ENCODE measurements around the gene FYN.

FYN gene

GRCh38 chr6:111676383-111676782 lies 196.9 kb downstream of the FYN start:
- Histone ChIP-seq H3K4me3 (ENCODE audit: low read length) (no peak overlapping the region), H3K4me1 (ENCODE audit: control insufficient read depth, insufficient read depth, low read length) (peaks cover 18% of the 10 kb centered on the region), H3K9ac (ENCODE audit: low read length) (no peak overlapping the region), H3K36me3 (ENCODE audit: control insufficient read depth, insufficient read depth, low read length) (no peaks in the 10 kb centered on the region), H3K9me3 (ENCODE audit: control insufficient read depth, low read length) (no peaks in the 10 kb centered on the region), H3K27me3 (ENCODE audit: control insufficient read depth, insufficient read depth, low read length) (no peaks in the 10 kb centered on the region)

- Histone ChIP-seq H3K9me3 (ENCODE audit: control insufficient read depth, low read length) (no peaks in the 10 kb centered on the region), H3K27me3 (ENCODE audit: control insufficient read depth, insufficient read depth, low read length) (no peaks in the 10 kb centered on the region), H3K4me1 (ENCODE audit: control insufficient read depth, insufficient read depth, low read length) (peaks cover 18% of the 10 kb centered on the region), H3K36me3 (ENCODE audit: control insufficient read depth, insufficient read depth, low read length) (no peaks in the 10 kb centered on the region), H3K9ac (ENCODE audit: low read length) (no peak overlapping the region), H3K4me3 (ENCODE audit: low read length) (no peak overlapping the region)
These were observed 198.4 kb downstream of the FYN start for GRCh38 chr6:111674883-111675282.

- no peaks in the 10 kb centered on the region for H3K36me3 ChIP-seq (ENCODE audit: control insufficient read depth, insufficient read depth, low read length)
- H3K27me3 ChIP-seq (ENCODE audit: control insufficient read depth, insufficient read depth, low read length): no peaks in the 10 kb centered on the region
- H3K4me3 ChIP-seq (ENCODE audit: low read length): no peak overlapping the region
- no peak overlapping the region for H3K9ac ChIP-seq (ENCODE audit: low read length)
- H3K4me1 ChIP-seq (ENCODE audit: control insufficient read depth, insufficient read depth, low read length): peaks cover 18% of the 10 kb centered on the region
- H3K9me3 ChIP-seq (ENCODE audit: control insufficient read depth, low read length): no peaks in the 10 kb centered on the region
These were observed 198.8 kb downstream of the FYN start for GRCh38 chr6:111674413-111674812.

GRCh38 chr6:111673937-111674336 lies 199.3 kb downstream of the FYN start:
- Histone ChIP-seq H3K9me3 (ENCODE audit: control insufficient read depth, low read length) (no peaks in the 10 kb centered on the region), H3K4me1 (ENCODE audit: control insufficient read depth, insufficient read depth, low read length) (peaks cover 15% of the 10 kb centered on the region), H3K4me3 (ENCODE audit: low read length) (no peak overlapping the region), H3K36me3 (ENCODE audit: control insufficient read depth, insufficient read depth, low read length) (no peaks in the 10 kb centered on the region), H3K9ac (ENCODE audit: low read length) (no peak overlapping the region), H3K27me3 (ENCODE audit: control insufficient read depth, insufficient read depth, low read length) (no peaks in the 10 kb centered on the region)

GRCh38 chr6:111673532-111673931 lies 199.7 kb downstream of the FYN start:
- H3K9me3 ChIP-seq (ENCODE audit: control insufficient read depth, low read length): no peaks in the 10 kb centered on the region
- H3K4me1 ChIP-seq (ENCODE audit: control insufficient read depth, insufficient read depth, low read length): peaks cover 11% of the 10 kb centered on the region
- H3K9ac ChIP-seq (ENCODE audit: low read length): no peak overlapping the region
- H3K27me3 ChIP-seq (ENCODE audit: control insufficient read depth, insufficient read depth, low read length): no peaks in the 10 kb centered on the region
- no peaks in the 10 kb centered on the region for H3K36me3 ChIP-seq (ENCODE audit: control insufficient read depth, insufficient read depth, low read length)
- H3K4me3 ChIP-seq (ENCODE audit: low read length): no peak overlapping the region

GRCh38 chr6:111672761-111673450 lies 200.3 kb downstream of the FYN start:
- Histone ChIP-seq H3K9me3 (ENCODE audit: control insufficient read depth, low read length) (no peaks in the 10 kb centered on the region), H3K4me3 (ENCODE audit: low read length) (no peak overlapping the region), H3K4me1 (ENCODE audit: control insufficient read depth, insufficient read depth, low read length) (peaks cover 11% of the 10 kb centered on the region), H3K9ac (ENCODE audit: low read length) (no peak overlapping the region), H3K36me3 (ENCODE audit: control insufficient read depth, insufficient read depth, low read length) (no peaks in the 10 kb centered on the region), H3K27me3 (ENCODE audit: control insufficient read depth, insufficient read depth, low read length) (no peaks in the 10 kb centered on the region)

- H3K4me1 ChIP-seq (ENCODE audit: control insufficient read depth, insufficient read depth, low read length): no peaks in the 10 kb centered on the region
- H3K36me3 ChIP-seq (ENCODE audit: control insufficient read depth, insufficient read depth, low read length): no peaks in the 10 kb centered on the region
These were observed 203.9 kb downstream of the FYN start for GRCh38 chr6:111669326-111669725.

GRCh38 chr6:111668410-111668809 lies 204.8 kb downstream of the FYN start:
- Histone ChIP-seq H3K9ac (ENCODE audit: low read length) (no peak overlapping the region), H3K27me3 (ENCODE audit: control insufficient read depth, insufficient read depth, low read length) (no peaks in the 10 kb centered on the region), H3K4me1 (ENCODE audit: control insufficient read depth, insufficient read depth, low read length) (peaks cover 2% of the 10 kb centered on the region), H3K9me3 (ENCODE audit: control insufficient read depth, low read length) (no peaks in the 10 kb centered on the region), H3K4me3 (ENCODE audit: low read length) (no peak overlapping the region), H3K36me3 (ENCODE audit: control insufficient read depth, insufficient read depth, low read length) (no peaks in the 10 kb centered on the region)

More at GRCh38 chr6:111669326-111669725, 203.9 kb downstream of the FYN start:
- Histone ChIP-seq H3K4me3 (ENCODE audit: low read length) (no peak overlapping the region), H3K27me3 (ENCODE audit: control insufficient read depth, insufficient read depth, low read length) (no peaks in the 10 kb centered on the region), H3K9ac (ENCODE audit: low read length) (no peak overlapping the region), H3K9me3 (ENCODE audit: control insufficient read depth, low read length) (no peaks in the 10 kb centered on the region)

- H3K4me1 ChIP-seq (ENCODE audit: control insufficient read depth, insufficient read depth, low read length): peaks cover 5% of the 10 kb centered on the region
- no peaks in the 10 kb centered on the region for H3K27me3 ChIP-seq (ENCODE audit: control insufficient read depth, insufficient read depth, low read length)
- H3K9ac ChIP-seq (ENCODE audit: low read length): no peak overlapping the region
- no peaks in the 10 kb centered on the region for H3K36me3 ChIP-seq (ENCODE audit: control insufficient read depth, insufficient read depth, low read length)
- no peaks in the 10 kb centered on the region for H3K9me3 ChIP-seq (ENCODE audit: control insufficient read depth, low read length)
- no peak overlapping the region for H3K4me3 ChIP-seq (ENCODE audit: low read length)
These were observed 205.3 kb downstream of the FYN start for GRCh38 chr6:111667931-111668330.

GRCh38 chr6:111666847-111667246 lies 206.4 kb downstream of the FYN start:
- Histone ChIP-seq H3K4me1 (ENCODE audit: control insufficient read depth, insufficient read depth, low read length) (peaks cover 5% of the 10 kb centered on the region), H3K4me3 (ENCODE audit: low read length) (no peak overlapping the region), H3K9me3 (ENCODE audit: control insufficient read depth, low read length) (no peaks in the 10 kb centered on the region), H3K9ac (ENCODE audit: low read length) (no peak overlapping the region), H3K36me3 (ENCODE audit: control insufficient read depth, insufficient read depth, low read length) (no peaks in the 10 kb centered on the region), H3K27me3 (ENCODE audit: control insufficient read depth, insufficient read depth, low read length) (no peaks in the 10 kb centered on the region)

GRCh38 chr6:111664565-111665030 lies 208.7 kb downstream of the FYN start:
- Histone ChIP-seq H3K4me1 (ENCODE audit: control insufficient read depth, insufficient read depth, low read length) (peaks cover 5% of the 10 kb centered on the region), H3K4me3 (ENCODE audit: low read length) (no peak overlapping the region), H3K27me3 (ENCODE audit: control insufficient read depth, insufficient read depth, low read length) (no peaks in the 10 kb centered on the region), H3K9ac (ENCODE audit: low read length) (no peak overlapping the region), H3K9me3 (ENCODE audit: control insufficient read depth, low read length) (no peaks in the 10 kb centered on the region), H3K36me3 (ENCODE audit: control insufficient read depth, insufficient read depth, low read length) (no peaks in the 10 kb centered on the region)

GRCh38 chr6:111663692-111664564 lies 209.3 kb downstream of the FYN start:
- Histone ChIP-seq H3K4me1 (ENCODE audit: control insufficient read depth, insufficient read depth, low read length) (peaks cover 5% of the 10 kb centered on the region), H3K36me3 (ENCODE audit: control insufficient read depth, insufficient read depth, low read length) (no peaks in the 10 kb centered on the region), H3K27me3 (ENCODE audit: control insufficient read depth, insufficient read depth, low read length) (no peaks in the 10 kb centered on the region), H3K4me3 (ENCODE audit: low read length) (no peak overlapping the region), H3K9ac (ENCODE audit: low read length) (no peak overlapping the region), H3K9me3 (ENCODE audit: control insufficient read depth, low read length) (no peaks in the 10 kb centered on the region)

Data from mucosa of stomach (tissue), 1 donor.